ENCODE measurements around the gene TGFBRAP1. TPM values are rescaled to one million over a fixed set of nuclear protein-coding genes. Genes with fewer than 3 reads are reported as not detected.

TGFBRAP1 gene
- total RNA-seq, 2 experiments from 2014 or later: 29.9 to 31.6 TPM

DNA sequence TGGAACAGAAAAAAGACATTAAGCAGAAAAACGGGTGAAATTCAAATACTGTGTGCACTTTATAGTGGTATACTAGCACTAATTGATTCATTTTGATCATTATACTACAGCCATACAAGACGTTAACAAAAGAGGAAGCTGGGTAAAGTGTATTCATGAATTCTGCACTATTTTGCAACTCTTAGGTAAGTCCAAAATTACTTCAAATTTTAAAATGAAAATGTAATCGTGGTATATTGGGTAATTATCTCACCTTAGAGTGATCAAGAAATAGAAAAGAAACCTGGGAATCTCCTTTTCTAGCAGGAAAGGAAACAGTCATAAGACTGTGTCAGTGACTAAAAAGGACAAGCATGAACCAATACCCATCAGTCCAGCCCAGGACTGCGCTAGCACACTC is 5.4 kb downstream of the TGFBRAP1 start:
- POLR2A ChIA-PET: no interaction called here
- CTCF ChIA-PET: no interaction called here

DNA sequence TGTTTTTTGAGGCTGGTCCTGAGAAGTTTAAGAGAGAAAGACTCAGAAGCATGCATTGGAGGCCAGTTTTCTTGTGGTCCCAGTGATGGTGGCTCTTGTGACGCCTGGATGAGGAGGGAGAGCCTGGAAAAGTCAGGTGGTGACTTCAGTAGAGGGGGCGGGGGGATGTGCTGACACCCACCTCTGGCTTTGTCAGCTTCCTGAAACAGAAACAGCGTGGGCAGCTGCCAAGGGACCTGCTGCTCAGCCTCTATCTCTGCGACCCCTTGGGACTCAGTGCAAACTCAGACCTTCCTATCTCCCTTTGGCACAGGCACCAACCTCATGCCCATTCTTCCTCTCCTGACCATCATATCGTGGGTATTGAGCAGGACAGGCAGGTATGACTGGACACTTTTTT is 6.4 kb downstream of the TGFBRAP1 start:
- ChIA-PET POLR2A (no interaction called here), CTCF (no interaction called here)

DNA sequence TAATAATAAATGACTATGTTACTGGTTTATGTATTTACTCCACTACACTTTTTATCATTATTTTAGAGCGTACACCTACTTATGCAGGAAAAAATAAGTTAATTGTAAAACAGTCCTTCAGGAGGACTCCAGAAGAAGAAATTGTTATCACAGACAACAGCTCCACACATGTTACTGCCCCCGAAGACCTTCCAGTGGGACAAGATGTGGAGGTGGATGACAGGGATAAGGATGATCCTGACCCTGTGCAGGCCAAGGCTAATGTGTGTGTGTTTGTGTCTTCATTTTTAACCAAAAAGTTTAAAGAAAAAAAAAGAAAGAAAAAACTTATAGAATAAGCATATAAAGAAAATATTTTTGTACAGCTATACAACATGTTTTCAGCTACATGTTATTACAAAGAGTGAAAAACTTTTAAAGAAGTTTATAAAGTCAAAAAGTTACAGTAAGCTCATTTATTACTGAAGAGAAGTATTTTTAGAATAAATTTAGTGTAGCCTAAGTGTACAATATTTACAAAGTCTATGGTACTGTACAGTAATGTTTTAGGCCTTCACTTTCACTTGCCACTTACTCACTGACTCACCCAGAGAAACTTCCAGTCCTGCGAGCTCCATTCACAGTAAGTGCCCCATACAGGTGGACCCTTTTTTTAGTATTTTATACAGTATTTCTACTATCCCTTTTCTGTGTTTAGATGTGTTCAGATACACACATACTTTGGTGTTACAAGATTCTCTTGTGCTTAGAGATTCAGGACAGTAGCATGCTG is 7.5 kb downstream of the TGFBRAP1 start:
- POLR2A ChIA-PET: no interaction called here

DNA sequence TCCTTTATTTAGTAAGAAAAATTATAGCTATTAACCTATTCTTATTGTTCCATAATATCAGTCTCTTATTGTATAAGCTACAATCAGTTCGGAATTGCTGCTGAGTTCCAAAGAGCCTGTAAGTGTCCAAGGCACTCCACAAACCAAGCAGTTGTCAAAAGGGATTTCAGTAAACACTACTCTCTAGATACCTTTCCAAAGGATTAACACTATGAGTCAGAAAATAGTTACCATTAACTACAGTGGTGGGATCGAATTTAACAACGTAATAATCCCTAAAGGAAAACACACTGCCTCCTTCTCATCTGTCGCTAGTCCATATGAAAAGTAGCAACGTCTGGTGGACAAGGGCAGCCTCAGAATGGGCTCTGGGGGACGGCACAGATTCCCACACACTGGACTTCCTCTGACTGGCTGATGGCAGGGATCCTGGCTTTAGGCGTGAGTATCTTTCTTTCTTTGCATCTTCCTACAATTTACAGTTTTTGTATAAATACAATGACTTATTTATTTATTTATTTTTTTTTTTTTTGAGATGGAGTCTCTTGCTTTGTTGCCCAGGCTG is 8.8 kb downstream of the TGFBRAP1 start:
- ChIA-PET POLR2A (no interaction called here), CTCF (no interaction called here)

More for the DNA sequence above, 7.5 kb downstream of the TGFBRAP1 start:
- CTCF ChIA-PET: interaction anchor here (0.6 kb wide), 1 partner anchor 244 kb away, joined by 3 read pairs; no protein-coding TSS in a partner anchor

DNA sequence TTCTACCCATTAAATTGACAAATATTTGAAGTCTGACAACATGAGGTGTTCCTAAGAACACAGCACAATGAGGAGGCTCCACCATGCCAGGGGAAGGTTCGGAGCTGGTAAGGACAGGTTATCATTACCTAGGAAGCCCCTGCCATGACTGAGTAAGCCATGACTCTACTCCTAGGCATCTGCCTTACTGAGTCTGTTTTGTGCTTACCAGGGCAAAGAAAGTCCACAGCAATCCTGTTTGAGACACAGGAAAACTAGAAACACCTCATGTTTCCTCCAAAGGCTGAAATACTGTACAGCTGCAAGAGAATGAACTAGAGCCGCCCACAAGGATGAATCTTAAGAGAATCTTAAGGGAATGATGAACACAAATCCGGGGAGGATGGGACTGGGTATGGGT is 11.6 kb downstream of the TGFBRAP1 start:
- CTCF ChIA-PET: interaction anchor here (1.6 kb wide), 1 partner anchor 23 kb away, joined by 4 read pairs; no protein-coding TSS in a partner anchor
- POLR2A ChIA-PET: no interaction called here

DNA sequence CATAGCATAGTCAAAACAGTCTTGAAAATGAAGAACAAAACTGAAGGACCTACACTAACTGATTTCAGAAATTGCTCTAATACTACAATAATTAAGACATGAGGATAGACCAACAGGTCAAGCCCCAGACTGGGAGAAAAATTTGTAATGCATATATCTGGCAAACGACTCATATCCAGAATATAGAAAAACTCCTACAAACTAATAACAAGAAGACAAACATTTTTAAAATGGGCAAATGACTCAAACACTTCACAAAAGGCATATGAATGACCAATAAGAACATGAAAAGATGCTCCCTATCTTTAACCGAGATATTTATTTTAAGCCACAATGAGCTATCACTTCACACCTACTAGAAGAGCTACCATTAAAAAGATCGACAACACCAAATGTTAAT is 14.2 kb downstream of the TGFBRAP1 start:
- CTCF ChIA-PET: no interaction called here

DNA sequence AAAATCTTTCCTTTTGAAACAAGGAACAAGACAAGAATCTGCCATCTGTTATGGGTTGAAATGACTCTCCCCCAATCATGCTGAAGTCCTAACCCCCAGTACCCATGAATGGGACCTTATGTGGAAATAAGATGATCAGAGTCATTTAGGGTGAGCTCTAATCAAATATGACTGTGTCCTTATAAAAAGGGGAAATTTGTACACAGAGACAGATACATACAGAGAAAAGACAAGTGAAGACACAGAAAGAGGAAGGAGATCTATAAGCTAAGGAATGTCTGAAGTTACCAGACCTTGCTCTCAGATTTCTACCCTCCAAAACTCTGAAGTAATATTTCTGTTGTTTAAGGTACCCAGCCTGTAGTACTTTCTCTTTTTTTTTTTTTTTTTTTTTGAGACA is 15.7 kb downstream of the TGFBRAP1 start:
- POLR2A ChIA-PET: interaction anchor here (0.5 to 0.7 kb wide), 2 partner anchors 13 to 1200 kb away, joined by 3 to 6 read pairs; no protein-coding TSS in a partner anchor
- CTCF ChIA-PET: no interaction called here

More for the DNA sequence above, 14.2 kb downstream of the TGFBRAP1 start:
- POLR2A ChIA-PET: no interaction called here

DNA sequence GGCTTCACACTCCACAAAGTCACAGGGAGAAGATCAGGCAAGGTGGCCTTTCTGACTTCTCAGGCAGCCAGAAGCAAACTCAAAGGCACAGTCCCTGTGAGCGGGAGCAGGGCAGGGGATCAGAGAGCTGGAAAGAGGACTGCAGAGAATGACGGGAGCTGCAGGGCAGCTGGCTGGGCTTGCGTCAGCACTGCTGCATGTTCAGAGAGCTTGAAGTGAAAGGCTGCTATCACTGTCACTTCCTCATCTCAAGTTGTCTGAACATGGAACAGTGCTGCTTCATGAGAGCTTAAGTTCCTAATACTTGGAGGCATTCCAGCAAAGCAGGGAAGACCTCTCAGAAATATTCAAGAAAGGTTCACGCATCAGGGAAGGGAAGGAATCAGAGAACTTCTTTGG is 20.4 kb downstream of the TGFBRAP1 start:
- POLR2A ChIA-PET: no interaction called here
- CTCF ChIA-PET: interaction anchor here (1.4 kb wide), 1 partner anchor 18 kb away, joined by 3 read pairs; no protein-coding TSS in a partner anchor

DNA sequence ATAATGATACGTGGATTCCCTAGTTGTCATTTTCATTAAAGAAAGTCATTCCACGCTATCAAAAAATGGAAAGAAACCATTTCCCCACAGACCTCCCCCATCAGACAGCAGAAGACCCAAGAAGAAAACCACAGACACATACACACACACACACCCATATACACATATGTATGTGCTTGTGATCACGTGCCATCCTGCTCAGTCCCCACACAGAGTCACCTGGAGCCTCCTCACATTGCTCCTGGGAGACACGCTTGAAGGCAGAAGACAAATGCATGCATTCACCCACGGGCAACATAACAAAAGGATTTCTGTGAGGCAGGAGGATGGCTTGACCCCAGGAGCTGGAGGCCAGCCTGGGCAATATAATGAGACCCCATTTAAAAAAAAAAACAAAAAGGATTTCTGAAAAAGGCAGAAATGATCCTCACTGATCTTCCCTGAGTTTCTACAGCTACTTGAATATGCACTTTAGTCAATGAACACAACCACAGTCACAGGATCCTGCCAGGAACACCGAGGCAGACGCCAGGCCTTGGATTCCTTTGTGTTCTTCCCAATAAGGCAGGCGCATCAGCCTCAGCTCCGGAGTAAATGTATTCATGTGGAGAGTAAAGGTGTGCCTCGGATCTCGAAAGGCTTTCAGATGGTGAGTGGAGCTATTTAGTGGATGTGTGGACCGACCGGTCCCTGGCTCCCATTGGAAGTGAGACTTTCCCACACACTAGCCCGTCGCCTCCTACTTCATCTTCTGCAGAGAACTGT is 21.0 kb downstream of the TGFBRAP1 start:
- ChIA-PET POLR2A (no interaction called here), CTCF (interaction anchor here (1.4 kb wide), 1 partner anchor 19 kb away, joined by 3 read pairs; no protein-coding TSS in a partner anchor)

DNA sequence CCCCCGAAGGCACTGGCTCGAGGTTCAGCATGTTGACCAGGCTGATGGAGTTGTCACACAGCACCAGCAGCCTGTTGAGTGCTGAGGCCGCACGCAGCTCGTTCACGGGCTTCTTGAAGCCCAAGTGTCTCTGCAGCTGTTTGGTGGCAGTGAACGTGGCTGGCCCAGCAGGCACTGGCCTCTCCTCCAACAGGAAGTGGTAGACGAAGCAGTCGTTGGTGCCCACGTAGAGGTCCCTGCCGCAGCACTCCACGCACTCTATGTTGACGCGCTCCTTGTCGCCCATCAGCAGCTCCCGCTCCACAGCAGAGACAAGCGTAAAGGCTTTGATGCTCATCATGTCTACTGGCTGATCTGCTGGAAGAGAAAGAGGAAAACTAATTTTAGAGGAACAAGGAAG is 21.6 kb downstream of the TGFBRAP1 start:
- POLR2A ChIA-PET: no interaction called here
- CTCF ChIA-PET: no interaction called here

DNA sequence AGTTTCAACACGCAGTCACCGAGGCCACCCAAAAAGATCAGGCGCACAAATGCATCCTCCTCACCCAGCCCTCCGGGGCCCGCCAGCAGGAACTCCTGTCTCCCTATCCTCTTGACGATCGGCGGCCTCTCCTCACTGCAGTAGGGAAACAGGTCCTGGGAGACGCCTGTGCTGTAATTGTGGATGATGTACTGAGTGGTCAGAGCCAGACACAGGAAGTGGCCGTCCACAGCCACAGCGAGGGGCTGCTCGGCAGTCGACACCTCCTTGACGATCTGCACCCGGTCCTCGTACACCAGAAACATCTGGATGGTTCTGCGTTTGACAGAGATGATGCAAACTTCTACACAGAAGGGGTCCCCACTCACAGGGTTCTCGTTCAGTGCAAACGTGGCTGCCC is 22.0 kb downstream of the TGFBRAP1 start:
- POLR2A ChIA-PET: no interaction called here
- CTCF ChIA-PET: no interaction called here

DNA sequence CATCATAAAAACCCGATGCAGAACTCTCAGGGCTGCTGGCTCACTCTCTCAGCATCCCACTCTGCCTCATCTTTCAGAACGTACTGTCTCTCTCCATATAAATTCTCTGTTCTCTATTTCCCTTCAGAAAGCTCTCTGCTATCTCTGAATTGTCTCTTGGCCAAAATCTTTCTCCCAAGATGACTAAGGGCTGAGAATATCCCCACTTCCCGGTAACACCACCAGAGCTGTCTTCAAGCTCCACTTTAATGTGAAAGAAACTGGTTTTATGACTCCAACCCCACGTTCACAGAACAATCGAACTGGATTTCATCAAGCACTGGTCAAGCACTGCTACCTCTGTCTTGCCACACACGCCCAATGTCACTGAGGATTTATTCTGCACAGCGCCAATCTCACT is 22.4 kb downstream of the TGFBRAP1 start:
- POLR2A ChIA-PET: no interaction called here
- CTCF ChIA-PET: no interaction called here

DNA sequence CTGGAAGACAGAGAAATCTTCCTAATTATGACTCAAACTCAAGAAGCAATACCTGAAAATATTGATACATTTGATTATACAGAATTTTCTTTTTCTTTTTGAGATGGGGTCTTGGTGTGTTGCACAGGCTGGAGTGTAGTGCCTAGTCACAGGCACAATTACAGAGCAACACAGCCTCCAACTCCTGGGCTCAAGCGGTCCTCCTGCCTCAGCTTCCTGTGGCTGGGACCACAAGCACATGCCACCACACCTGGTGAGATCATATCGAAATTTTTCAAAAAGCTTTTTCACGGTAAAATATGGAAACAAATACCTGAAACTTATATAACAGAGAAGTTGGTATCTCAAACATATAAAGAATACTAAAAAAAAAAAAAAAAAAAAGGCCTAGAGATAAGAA is 27.9 kb downstream of the TGFBRAP1 start:
- POLR2A ChIA-PET: no interaction called here
- CTCF ChIA-PET: no interaction called here

DNA sequence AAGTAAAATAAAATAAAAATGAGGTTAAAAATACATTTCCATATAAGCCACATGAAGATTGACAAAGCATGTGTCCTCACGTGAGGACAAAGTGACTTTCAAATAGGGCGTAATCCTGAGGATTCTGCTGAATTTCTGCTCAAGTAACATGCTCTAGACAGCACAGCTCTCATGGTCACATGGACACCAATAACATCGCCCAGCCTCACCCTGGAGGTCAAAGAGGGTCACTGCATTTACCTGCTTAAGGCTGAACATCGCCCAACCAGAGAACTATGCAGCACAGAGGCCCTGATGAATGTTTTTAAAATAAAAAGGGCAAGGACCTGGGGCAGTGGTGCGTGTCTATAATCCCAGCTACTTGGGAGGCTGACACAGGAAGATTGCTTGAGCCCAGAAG is 30.2 kb downstream of the TGFBRAP1 start:
- CTCF ChIA-PET: no interaction called here
- POLR2A ChIA-PET: no interaction called here

DNA sequence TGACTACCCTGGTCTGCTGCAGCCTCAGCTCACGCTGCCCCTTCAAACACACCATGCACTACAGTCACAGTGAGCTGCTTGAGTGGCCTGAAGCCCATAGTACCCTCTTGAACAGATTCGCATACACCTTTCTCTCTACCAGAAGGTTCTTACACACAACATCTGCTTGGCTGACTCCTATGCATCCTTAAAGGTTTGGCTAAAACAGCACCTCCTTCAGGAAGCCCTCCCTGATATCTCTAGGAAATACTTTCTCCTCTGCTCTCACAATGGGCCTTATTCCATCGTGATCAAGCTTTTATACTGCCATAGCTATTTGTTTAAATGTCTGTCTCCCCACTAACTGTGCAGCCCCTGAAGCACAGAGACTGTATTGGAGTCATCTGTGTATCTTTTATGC is 31.5 kb downstream of the TGFBRAP1 start:
- ChIA-PET POLR2A (no interaction called here), CTCF (no interaction called here)

DNA sequence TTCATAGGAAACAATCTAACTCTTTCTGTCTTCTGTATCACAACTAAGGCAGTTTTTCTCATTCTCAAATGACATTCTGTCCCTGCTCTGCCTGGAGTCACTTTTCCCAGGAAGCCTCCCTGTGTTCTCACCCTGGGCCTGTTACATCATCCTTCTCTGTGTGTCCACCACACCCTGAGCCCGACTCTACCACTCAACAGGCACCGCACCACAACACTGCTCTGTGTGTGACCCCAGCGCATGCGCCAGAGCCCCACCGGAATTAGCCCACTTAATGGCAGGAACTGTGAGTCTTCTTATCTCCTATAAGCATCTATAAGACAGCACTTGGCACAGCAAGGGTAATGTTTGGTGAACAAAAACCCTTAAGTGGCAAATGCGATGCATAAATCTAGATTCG is 32.3 kb downstream of the TGFBRAP1 start:
- ChIA-PET POLR2A (no interaction called here), CTCF (no interaction called here)

DNA sequence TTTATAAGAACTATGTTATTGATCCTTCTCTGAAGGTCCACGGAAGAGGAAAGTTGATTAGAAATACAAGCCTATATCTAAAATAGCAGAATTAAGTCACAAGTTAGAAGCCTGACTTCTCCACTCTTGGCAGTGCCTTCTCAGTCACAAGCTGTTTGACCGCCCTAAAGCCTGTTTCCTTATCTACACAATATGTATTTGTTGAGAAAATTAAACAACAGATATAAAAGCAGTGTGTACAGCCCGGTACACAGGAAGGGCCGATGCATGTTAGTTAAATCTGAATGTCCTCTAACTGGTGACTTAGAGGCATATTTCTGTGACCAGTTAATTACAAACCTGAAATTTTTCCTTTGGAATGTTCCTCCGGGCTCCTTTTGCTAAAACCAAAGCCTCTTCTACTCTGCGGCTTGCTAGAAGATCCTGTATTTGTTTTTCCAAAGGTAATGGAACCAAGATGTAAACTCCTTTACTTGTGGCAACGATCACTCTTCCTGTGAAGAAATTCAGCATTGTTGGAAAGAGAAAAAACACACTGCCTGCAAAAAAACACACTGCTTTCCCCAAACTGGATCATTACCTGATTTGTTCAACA is 33.4 kb downstream of the TGFBRAP1 start:
- POLR2A ChIA-PET: no interaction called here
- CTCF ChIA-PET: interaction anchor here (1.7 kb wide), 1 partner anchor 21 kb away, joined by 4 read pairs; no protein-coding TSS in a partner anchor

DNA sequence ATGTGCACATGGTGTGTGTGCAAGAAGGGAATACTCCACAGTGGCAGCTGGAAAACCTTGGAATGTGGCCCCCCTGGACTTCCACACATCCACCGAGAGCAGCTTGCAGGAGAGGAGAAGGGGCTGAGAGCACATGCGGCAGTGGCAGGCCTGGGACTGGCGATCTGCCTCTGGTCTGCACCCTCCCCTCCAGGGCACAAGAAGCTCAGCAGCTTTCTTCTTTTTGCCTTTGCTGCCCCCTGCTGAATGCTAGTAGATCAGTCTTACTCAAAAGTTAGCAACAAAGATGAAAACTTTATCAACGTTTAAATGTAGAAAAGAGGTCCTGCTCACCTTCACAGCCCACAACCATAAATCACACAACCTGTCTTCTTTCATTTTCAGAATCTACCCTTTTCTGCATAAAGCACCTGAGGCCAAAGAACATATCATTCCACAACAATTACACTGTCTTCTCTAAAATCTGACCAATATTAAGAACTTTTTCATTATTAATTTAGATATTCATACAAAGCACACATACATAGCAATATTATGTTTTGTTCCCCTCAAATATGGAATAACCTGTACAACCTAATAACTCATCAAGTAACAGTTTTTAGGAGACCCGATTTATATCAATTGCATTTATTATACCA is 34.6 kb downstream of the TGFBRAP1 start:
- ChIA-PET CTCF (interaction anchor here (0.7 to 1.7 kb wide), 2 partner anchors 22 to 72 kb away, joined by 4 read pairs; no protein-coding TSS in a partner anchor), POLR2A (no interaction called here)

DNA sequence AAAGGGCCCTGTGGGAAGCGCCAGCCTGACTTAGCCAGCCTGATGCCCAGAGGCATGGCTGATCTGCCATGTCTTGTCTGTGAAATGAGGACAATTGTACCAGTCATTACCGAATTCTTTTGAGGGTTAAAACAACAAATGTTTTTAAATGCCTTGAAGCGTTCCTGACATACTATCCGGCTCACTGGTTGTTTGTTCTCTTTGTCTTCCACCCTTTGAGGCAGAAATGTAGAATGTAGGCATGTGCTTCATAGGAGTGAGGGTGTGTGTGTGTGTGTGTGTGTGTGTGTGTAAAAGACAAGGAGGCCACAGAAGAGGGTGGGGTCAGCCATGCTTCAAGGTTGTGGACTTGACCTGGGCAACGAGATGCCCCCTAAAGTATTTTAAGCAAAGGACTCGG is 35.5 kb downstream of the TGFBRAP1 start:
- ChIA-PET CTCF (no interaction called here), POLR2A (no interaction called here)

DNA sequence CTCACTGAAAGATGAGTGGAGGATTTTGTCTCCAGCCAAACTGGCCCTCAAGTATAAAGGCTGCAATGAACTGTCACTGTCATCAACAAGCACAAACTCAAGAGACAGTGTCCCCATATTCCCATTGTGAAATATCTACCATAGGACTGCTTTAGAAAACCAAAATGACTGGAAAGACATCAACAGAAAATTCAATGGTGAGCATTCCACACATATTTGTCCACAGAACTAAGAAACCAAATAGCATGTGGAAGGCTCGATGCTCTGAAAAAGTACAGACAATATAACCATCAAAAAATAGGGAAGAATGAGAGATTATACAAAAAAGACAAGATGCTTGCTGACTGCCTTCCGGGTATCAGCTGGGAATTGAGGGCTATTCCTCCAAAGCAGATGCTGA is 37.6 kb downstream of the TGFBRAP1 start:
- POLR2A ChIA-PET: no interaction called here
- CTCF ChIA-PET: no interaction called here
